H1 (cell line): Measurements from ENCODE around the gene CACNA1B. TPM values are rescaled to one million over a fixed set of nuclear protein-coding genes. Genes with fewer than 3 reads are reported as not detected.

Experiments used
- CTCF ChIA-PET: fragments of 300-600 bp; sonication (Branson Sonifier 250); formaldehyde crosslinking; loops from one replicate; lab custom pipeline; 2021; ENCODE audit not compliant: partially characterized antibody; lab: Charles Lee
- POLR2A ChIA-PET: fragments of 300-600 bp; sonication (Branson Sonifier 250); formaldehyde crosslinking; loops from one replicate; lab custom pipeline; 2021; ENCODE audit warnings: inconsistent platforms; ENCODE audit not compliant: partially characterized antibody; lab: Charles Lee
- DNase-seq, 2 experiments: peaks; one replicate each; pipeline versions ENCODE4 v3.0.0 to v3.0.0-alpha.2; 2010 to 2022; ENCODE audit warnings: low spot score in 2 of 2, low read depth in 1 of 2, mixed read lengths in 1 of 2
- FAIRE-seq: peaks from 2 replicates; lab custom pipeline; 2011; peaks lifted over from hg19 to GRCh38; lab: Jason Lieb, UNC
- H2AFZ ChIP-seq: 2 replicates; pipeline ENCODE4 v1.8.1; 2012; ENCODE audit warnings: low read length, inconsistent platforms
- H2AK5ac ChIP-seq: 2 replicates; pipeline ENCODE4 v1.6.1; 2013; ENCODE audit warnings: low read depth, low read length
- H2BK120ac ChIP-seq: replicated peaks from 2 replicates; pipeline ENCODE3; 2013; ENCODE audit warnings: low read depth, low read length, inconsistent platforms
- H2BK12ac ChIP-seq: 2 replicates; pipeline ENCODE4 v1.6.1; 2013; ENCODE audit warnings: low read depth, low read length
- H2BK15ac ChIP-seq: 2 replicates; pipeline ENCODE4 v1.6.1; 2013; ENCODE audit warnings: low read length
- H2BK20ac ChIP-seq: 2 replicates; pipeline ENCODE4 v1.6.1; 2013; ENCODE audit warnings: low read length
- H2BK5ac ChIP-seq: 2 replicates; pipeline ENCODE4 v1.6.1; 2013; ENCODE audit warnings: low read depth, low read length
- H3K14ac ChIP-seq: 2 replicates; pipeline ENCODE4 v1.6.1; 2013; ENCODE audit warnings: inconsistent platforms; ENCODE audit not compliant: insufficient read length
- H3K18ac ChIP-seq: 2 replicates; pipeline ENCODE4 v1.6.1; 2013; ENCODE audit warnings: low read length; ENCODE audit errors: extremely low read depth
- H3K23ac ChIP-seq: 2 replicates; pipeline ENCODE4 v1.6.1; 2013; ENCODE audit warnings: inconsistent platforms; ENCODE audit not compliant: insufficient read length
- H3K23me2 ChIP-seq: 2 replicates; pipeline ENCODE4 v1.6.1; 2013; ENCODE audit warnings: low read depth, low read length
- H3K27ac ChIP-seq: 2 replicates; pipeline ENCODE4 v1.6.1; 2011; ENCODE audit warnings: low read depth, low read length, inconsistent platforms
- H3K27me3 ChIP-seq, 4 experiments: replicated peaks in 1 of 4; 1 replicate in 1 of 4; 2 replicates in 3 of 4; pipeline versions ENCODE4 v1.6.1 to v1.8.1; 2011 to 2013; ENCODE audit warnings: low read length in 3 of 4, mild to moderate bottlenecking in 3 of 4, inconsistent platforms in 2 of 4, mixed read lengths in 2 of 4, moderate library complexity in 1 of 4; ENCODE audit not compliant: control insufficient read depth in 3 of 4, insufficient read depth in 3 of 4; ENCODE audit errors: extremely low read depth in 1 of 4
- H3K36me3 ChIP-seq, 4 experiments: 2 replicates each; pipeline versions ENCODE4 v1.6.1 to v1.8.1; 2011 to 2013; ENCODE audit warnings: mild to moderate bottlenecking in 4 of 4, low read length in 3 of 4, moderate library complexity in 2 of 4, control low read depth in 1 of 4, inconsistent platforms in 1 of 4; ENCODE audit not compliant: insufficient read depth in 4 of 4, control insufficient read depth in 2 of 4
- H3K4ac ChIP-seq: replicated peaks from 2 replicates; pipeline ENCODE3; 2013; ENCODE audit warnings: low read length, low read depth, mixed read lengths, inconsistent platforms; ENCODE audit not compliant: insufficient read length
- H3K4me1 ChIP-seq, 4 experiments: replicated peaks in 1 of 4; 1 replicate in 1 of 4; 2 replicates in 3 of 4; pipeline versions ENCODE4 v1.6.1 to v1.8.1; 2011 to 2013; ENCODE audit warnings: low read length in 3 of 4, inconsistent platforms in 2 of 4, mixed read lengths in 1 of 4; ENCODE audit not compliant: insufficient read depth in 4 of 4, control insufficient read depth in 3 of 4
- H3K4me2 ChIP-seq, 2 experiments: 2 replicates each; pipeline versions ENCODE4 v1.6.1 to v1.8.1; 2011 to 2013; ENCODE audit warnings: low read depth in 2 of 2, low read length in 2 of 2, control low read depth in 1 of 2, inconsistent platforms in 1 of 2, mild to moderate bottlenecking in 1 of 2; ENCODE audit not compliant: insufficient read depth in 1 of 2
- H3K4me3 ChIP-seq, 4 experiments: fragments of 200-600, 300-600 bp in 1 of 4; sonication (generic), shearing (Covaris generic), sonication (Bioruptor Twin) in 1 of 4; 2 replicates each; pipeline versions ENCODE4 v1.5.1 to v1.8.1; 2011 to 2016; ENCODE audit warnings: low read length in 4 of 4, low read depth in 3 of 4, control low read depth in 2 of 4, inconsistent platforms in 2 of 4, mild to moderate bottlenecking in 2 of 4, mixed read lengths in 1 of 4, moderate library complexity in 1 of 4; ENCODE audit not compliant: insufficient read depth in 2 of 4; ENCODE audit errors: extremely low read depth in 1 of 4
- H3K56ac ChIP-seq: replicated peaks from 2 replicates; pipeline ENCODE3; 2013; ENCODE audit warnings: low read depth, mild to moderate bottlenecking, mixed read lengths, low read length, inconsistent platforms; ENCODE audit not compliant: insufficient read length
- H3K79me1 ChIP-seq: 2 replicates; pipeline ENCODE4 v1.6.1; 2013; ENCODE audit warnings: low read depth, low read length, control low read depth
- H3K79me2 ChIP-seq, 2 experiments: 2 replicates each; pipeline versions ENCODE4 v1.6.1 to v1.8.1; 2012 to 2013; ENCODE audit warnings: low read length in 2 of 2, mild to moderate bottlenecking in 2 of 2, inconsistent platforms in 1 of 2; ENCODE audit not compliant: insufficient read depth in 2 of 2, control insufficient read depth in 1 of 2
- H3K9ac ChIP-seq, 4 experiments: replicated peaks in 1 of 4; 1 replicate in 1 of 4; 2 replicates in 3 of 4; pipeline versions ENCODE4 v1.6.1 to v1.8.1; 2011 to 2013; ENCODE audit warnings: low read depth in 3 of 4, low read length in 3 of 4, control low read depth in 2 of 4, mild to moderate bottlenecking in 2 of 4, moderate library complexity in 2 of 4, inconsistent platforms in 1 of 4; ENCODE audit errors: extremely low read depth in 1 of 4
- H3K9me3 ChIP-seq, 2 experiments: 2 replicates each; pipeline versions ENCODE4 v1.6.1 to v1.8.1; 2012 to 2013; ENCODE audit warnings: mild to moderate bottlenecking in 2 of 2, moderate library complexity in 2 of 2, control low read depth in 1 of 2, inconsistent platforms in 1 of 2, low read depth in 1 of 2, low read length in 1 of 2, mixed read lengths in 1 of 2; ENCODE audit not compliant: insufficient read depth in 2 of 2
- H4K20me1 ChIP-seq, 2 experiments: replicated peaks in 1 of 2; 2 replicates each; pipeline versions ENCODE3 to v1.8.1; 2011 to 2013; ENCODE audit warnings: inconsistent platforms in 2 of 2, low read length in 2 of 2, mild to moderate bottlenecking in 1 of 2; ENCODE audit not compliant: insufficient read depth in 2 of 2, control insufficient read depth in 1 of 2
- H4K5ac ChIP-seq: 2 replicates; pipeline ENCODE4 v1.6.1; 2013; ENCODE audit warnings: low read length, low read depth, mixed read lengths, inconsistent platforms; ENCODE audit not compliant: insufficient read length
- H4K8ac ChIP-seq: 2 replicates; pipeline ENCODE4 v1.8.0; 2013; ENCODE audit warnings: mild to moderate bottlenecking, moderate library complexity, low read length, inconsistent platforms; ENCODE audit not compliant: insufficient read depth; ENCODE audit errors: extremely low read depth
- H4K91ac ChIP-seq: replicated peaks from 2 replicates; pipeline ENCODE3; 2013; ENCODE audit warnings: low read length, mixed read lengths, inconsistent platforms; ENCODE audit not compliant: insufficient read length
- CHD2 ChIP-seq: IDR thresholded peaks from 2 replicates; pipeline ENCODE4 v1.6.1; 2012; ENCODE audit warnings: low read length, improper control_type of control experiment
- EZH2 ChIP-seq: fragments of 200-600 bp; sonication (generic); IDR thresholded peaks from 2 replicates; pipeline ENCODE4 v1.7.1; 2012; ENCODE audit warnings: low read depth, mild to moderate bottlenecking, moderate library complexity, low read length, inconsistent platforms; ENCODE audit not compliant: severe bottlenecking
- JUN ChIP-seq: IDR thresholded peaks from 2 replicates; pipeline ENCODE4 v1.6.1; 2011; ENCODE audit warnings: low read depth, mild to moderate bottlenecking, improper control_type of control experiment, low read length
- JUND ChIP-seq: IDR thresholded peaks from 2 replicates; pipeline ENCODE4 v1.6.1; 2011; ENCODE audit warnings: mild to moderate bottlenecking, improper control_type of control experiment, low read length
- KDM4A ChIP-seq: IDR thresholded peaks from one replicate; pipeline ENCODE4 v1.7.1; 2012; ENCODE audit warnings: low read depth, mild to moderate bottlenecking, moderate library complexity, low read length, inconsistent platforms; ENCODE audit not compliant: severe bottlenecking
- KDM5A ChIP-seq: fragments of 200-600 bp; IDR thresholded peaks from 2 replicates; pipeline ENCODE4 v1.7.1; 2012; ENCODE audit warnings: mild to moderate bottlenecking, low read length, inconsistent platforms, mixed read lengths
- RAD21 ChIP-seq, 2 experiments: IDR thresholded peaks in 1 of 2; conservative IDR thresholded peaks in 1 of 2; 2 replicates each; pipeline ENCODE4 v1.6.1; 2011; ENCODE audit warnings: low read depth in 2 of 2, low read length in 2 of 2, improper control_type of control experiment in 1 of 2, inconsistent platforms in 1 of 2, mild to moderate bottlenecking in 1 of 2, moderate library complexity in 1 of 2
- SIX5 ChIP-seq: IDR thresholded peaks from 2 replicates; pipeline ENCODE4 v1.6.1; 2011; ENCODE audit warnings: mild to moderate bottlenecking, low read depth, low read length
- SRF ChIP-seq: IDR thresholded peaks from 2 replicates; pipeline ENCODE4 v1.6.1; 2011; ENCODE audit warnings: mild to moderate bottlenecking, low read depth, low read length, moderate library complexity
- SUZ12 ChIP-seq: fragments of 200-600 bp; sonication (generic); IDR thresholded peaks from 2 replicates; pipeline ENCODE4 v1.6.1; 2012; ENCODE audit warnings: mild to moderate bottlenecking, inconsistent platforms, low read length, moderate library complexity, mixed read lengths
- TEAD4 ChIP-seq: IDR thresholded peaks from 2 replicates; pipeline ENCODE4 v1.6.1; 2012; ENCODE audit warnings: low read depth, low read length, inconsistent platforms, mixed read lengths
- WGBS, 2 experiments: shearing (Covaris generic) in 1 of 2; methylation state at CpG; one replicate each; pipeline versions ENCODE4 v1.1.6 to v1.1.7; 2013 to 2015; ENCODE audit warnings: low lambda C conversion rate in 2 of 2, mixed read lengths in 2 of 2, inconsistent platforms in 1 of 2, low coverage in 1 of 2, missing lambda C conversion rate in 1 of 2; ENCODE audit not compliant: insufficient replicate concordance in 2 of 2, insufficient coverage in 1 of 2, insufficient read length in 1 of 2; ENCODE audit errors: extremely low coverage in 1 of 2, missing lambda C conversion rate in 1 of 2; 5-methylcytosine and 5-hydroxymethylcytosine counted together
- polyA plus RNA-seq, 7 experiments: library from polyadenylated mRNA; depleted of rRNA in 3 of 7; stranded (reverse) in 5 of 7; unstranded in 2 of 7; fragments of >200 nt in 5 of 7; fragments of 200-250 nt in 2 of 7; gene quantifications; 1 replicate in 5 of 7; 2 replicates in 1 of 7; 4 replicates in 1 of 7; pipeline versions ENCODE4 v1.2.1 to v1.2.3, GENCODE V29; 2011 to 2013; ENCODE audit warnings: missing spikeins in 2 of 7, mixed read lengths in 2 of 7
- total RNA-seq: library from RNA; stranded (reverse); fragmentation: NEBNext Ultra II Directional; extraction: Animal tissue kit (Norgen Biotek cat#: 25700); gene quantifications from 2 replicates; pipeline ENCODE4 v1.2.1, GENCODE V29; 2021
- TF ChIP-seq, protein P1 (sequence below), 3 experiments: IDR thresholded peaks; 1 replicate in 2 of 3; 2 replicates in 1 of 3; pipeline versions ENCODE4 v1.5.1 to v1.6.1; 2011; ENCODE audit warnings: low read length in 3 of 3, mild to moderate bottlenecking in 3 of 3, inconsistent platforms in 2 of 3, low read depth in 1 of 3, moderate library complexity in 1 of 3; ENCODE audit not compliant: insufficient read depth in 1 of 3; ENCODE audit errors: control extremely low read depth in 1 of 3

Gene CACNA1B
- total and polyA plus RNA-seq, 2 of the 8 experiments (the other 6 are each of a cell fraction or from before 2014, with no cell fraction given), result 1.5 to 5.7 TPM

DNA sequence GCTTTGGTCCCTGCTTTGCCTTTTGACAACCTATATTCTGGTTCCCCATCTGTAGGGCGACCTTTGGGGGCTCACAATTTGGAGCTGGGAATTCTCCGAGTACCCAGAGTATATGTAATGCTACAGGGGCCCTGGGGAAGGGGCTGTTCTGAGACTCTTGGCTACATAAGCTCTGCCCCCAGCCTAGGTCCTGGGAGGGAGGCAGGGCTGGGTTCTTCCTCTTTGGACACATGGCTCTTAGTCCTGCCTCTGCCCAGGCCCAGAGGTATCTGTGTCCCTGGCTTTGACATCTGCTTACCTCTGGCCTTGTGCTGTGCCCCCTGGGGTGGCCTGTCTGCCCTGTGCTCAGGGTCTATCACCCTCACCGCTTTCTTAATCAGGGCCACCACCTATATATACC, 181.6 kb downstream of the CACNA1B start:
- ChIA-PET CTCF (interaction anchor here (1.4 to 1.5 kb wide), 2 partner anchors 42 kb away, joined by 3 to 4 read pairs; no protein-coding TSS in a partner anchor), POLR2A (no interaction called here)
- H3K4me3 ChIP-seq, result no peak overlapping the region
- TF ChIP-seq EZH2 (no peak), KDM5A (no peak), SIX5 (no peak), JUN (no peak), SUZ12 (no peak), JUND (no peak), KDM4A (no peak), TEAD4 (no peak), SRF (no peak), RAD21 (IDR thresholded peaks at IDR 0.05 in 1 of 2, conservative IDR thresholded peaks at IDR 0.05 in 1 of 2; ENCODE audit: low read depth in 2 of 2, low read length in 2 of 2) (no peak), CHD2 (no peak)
- TF ChIP-seq, protein P1, sequence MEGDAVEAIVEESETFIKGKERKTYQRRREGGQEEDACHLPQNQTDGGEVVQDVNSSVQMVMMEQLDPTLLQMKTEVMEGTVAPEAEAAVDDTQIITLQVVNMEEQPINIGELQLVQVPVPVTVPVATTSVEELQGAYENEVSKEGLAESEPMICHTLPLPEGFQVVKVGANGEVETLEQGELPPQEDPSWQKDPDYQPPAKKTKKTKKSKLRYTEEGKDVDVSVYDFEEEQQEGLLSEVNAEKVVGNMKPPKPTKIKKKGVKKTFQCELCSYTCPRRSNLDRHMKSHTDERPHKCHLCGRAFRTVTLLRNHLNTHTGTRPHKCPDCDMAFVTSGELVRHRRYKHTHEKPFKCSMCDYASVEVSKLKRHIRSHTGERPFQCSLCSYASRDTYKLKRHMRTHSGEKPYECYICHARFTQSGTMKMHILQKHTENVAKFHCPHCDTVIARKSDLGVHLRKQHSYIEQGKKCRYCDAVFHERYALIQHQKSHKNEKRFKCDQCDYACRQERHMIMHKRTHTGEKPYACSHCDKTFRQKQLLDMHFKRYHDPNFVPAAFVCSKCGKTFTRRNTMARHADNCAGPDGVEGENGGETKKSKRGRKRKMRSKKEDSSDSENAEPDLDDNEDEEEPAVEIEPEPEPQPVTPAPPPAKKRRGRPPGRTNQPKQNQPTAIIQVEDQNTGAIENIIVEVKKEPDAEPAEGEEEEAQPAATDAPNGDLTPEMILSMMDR (IDR thresholded peaks at IDR 0.05; ENCODE audit: control extremely low read depth in 1 of 3, insufficient read depth in 1 of 3, low read depth in 1 of 3, low read length in 3 of 3), result no peak

More for the DNA sequence above, 181.6 kb downstream of the CACNA1B start:
- H4K5ac ChIP-seq, result no peak overlapping the region
- 64% methylated on average over 3 of the region's 3 CpGs; no CpG with 5 or more reads in 1 of the 2 experiments for WGBS, 2 experiments
- no peak overlapping the region for H2BK15ac ChIP-seq
- no peak overlapping the region for H2BK120ac ChIP-seq
- no peak overlapping the region for H2AFZ ChIP-seq
- no peak overlapping the region for H3K4me2 ChIP-seq
- no peaks in the 10 kb centered on the region for H3K79me2 ChIP-seq
- H3K27me3 ChIP-seq, result no peaks in the 10 kb centered on the region
- no peak overlapping the region for H3K27ac ChIP-seq
- no peak overlapping the region for H3K9ac ChIP-seq
- no peaks in the 10 kb centered on the region; a peak in 1 of 7 replicates for H3K4me1 ChIP-seq
- H3K23me2 ChIP-seq, result no peaks in the 10 kb centered on the region
- no peak overlapping the region for H2AK5ac ChIP-seq
- no peaks in the 10 kb centered on the region for H3K79me1 ChIP-seq
- H2BK5ac ChIP-seq, result no peak overlapping the region
- no peak overlapping the region for H4K91ac ChIP-seq
- no peak overlapping the region for H3K14ac ChIP-seq
- H3K4ac ChIP-seq, result no peak overlapping the region
- H3K36me3 ChIP-seq, result peaks cover 0 to 10% (median 2%) of the 10 kb centered on the region in 4 experiments; a peak in 3 of 8 replicates
- H3K18ac ChIP-seq, result no peak overlapping the region
- no peak for DNase-seq
- no peak overlapping the region for H2BK20ac ChIP-seq
- H2BK12ac ChIP-seq, result no peak overlapping the region
- no peak for FAIRE-seq
- H3K23ac ChIP-seq, result no peak overlapping the region
- peak overlapping the region; percentile 42; the same call in 1 of the 2 replicates for H4K8ac ChIP-seq
- peaks cover 30 to 69% of the 10 kb centered on the region in 2 experiments for H3K9me3 ChIP-seq
- peaks cover 0 to 2% of the 10 kb centered on the region in 2 experiments for H4K20me1 ChIP-seq
- no peak overlapping the region for H3K56ac ChIP-seq
